SK-MEL-5 (cell line): Measurements from ENCODE around the gene PARS2. TPM values are rescaled to one million over a fixed set of nuclear protein-coding genes. Genes with fewer than 3 reads are reported as not detected.

Experiments used
- DNase-seq: peaks from one replicate; pipeline ENCODE4 v3.0.0-alpha.2; 2016; ENCODE audit warnings: low read depth, low spot score
- in situ Hi-C: cut with HindIII; loops from 2 replicates; pipeline ENCODE4 v1.10.0; 2016; ENCODE audit warnings: low sequenced_read_pairs, high pct_unique_total_duplicates, low pct_unique_long_range_greater_than_20kb
- total RNA-seq: library from RNA; depleted of rRNA; stranded (reverse); fragments of >200 nt; shearing (Covaris generic); gene quantifications from 2 replicates; pipeline ENCODE4 v1.2.3, GENCODE V29; 2014; rRNA removed

Gene PARS2
- total RNA-seq, 1 experiment from 2014 or later: 7.3 TPM

- in situ Hi-C loops: no loop called here
- DNase-seq: no peak
Measured at GRCh38 chr1:54714881-54715492, 49.3 kb downstream of the PARS2 start.

- no peak for DNase-seq
- in situ Hi-C loops: no loop called here
Measured at GRCh38 chr1:54711536-54711935, 52.8 kb downstream of the PARS2 start.

GRCh38 chr1:54710841-54711240, 53.5 kb downstream of the PARS2 start:
- no peak for DNase-seq
- in situ Hi-C loops: no loop called here

- in situ Hi-C loops: no loop called here
Measured at GRCh38 chr1:54710434-54710833, 53.9 kb downstream of the PARS2 start.

GRCh38 chr1:54709547-54710292, 54.6 kb downstream of the PARS2 start:
- in situ Hi-C loops: no loop called here
- DNase-seq: no peak

More at GRCh38 chr1:54710434-54710833, 53.9 kb downstream of the PARS2 start:
- no peak for DNase-seq

GRCh38 chr1:54708385-54708784, 55.9 kb downstream of the PARS2 start:
- DNase-seq: no peak
- in situ Hi-C loops: no loop called here

Other genes starting within 250 kb of the PARS2 start
- gene ACOT11, start 216.3 kb downstream of the PARS2 start, total RNA-seq: 0.13 and 0.61 TPM in 2 replicates
- not detected in 2 replicates for gene FAM151A, start 141.0 kb downstream of the PARS2 start, total RNA-seq
- gene MROH7, start 122.7 kb downstream of the PARS2 start, total RNA-seq: 0.11 TPM in 1 of 2 replicates, not detected in the other
- gene TTC4, start 48.7 kb downstream of the PARS2 start, total RNA-seq: 24.1 and 31.1 TPM in 2 replicates
- not detected in 2 replicates for gene TTC22, start 36.8 kb upstream of the PARS2 start, total RNA-seq
- 44.1 and 44.9 TPM in 2 replicates for gene DHCR24, start 122.7 kb upstream of the PARS2 start, total RNA-seq
- gene TMEM61, start 216.1 kb upstream of the PARS2 start, total RNA-seq: not detected in 2 replicates
- not detected in 2 replicates for gene BSND, start 234.4 kb upstream of the PARS2 start, total RNA-seq